Measurements from ENCODE around the gene TNNT2. TPM values are rescaled to one million over a fixed set of nuclear protein-coding genes. Genes with fewer than 3 reads are reported as not detected.

Gene TNNT2
- total and polyA plus RNA-seq, 4 donors, result 0.17 to 0.28 (median 0.25) TPM; not detected in 1

DNA sequence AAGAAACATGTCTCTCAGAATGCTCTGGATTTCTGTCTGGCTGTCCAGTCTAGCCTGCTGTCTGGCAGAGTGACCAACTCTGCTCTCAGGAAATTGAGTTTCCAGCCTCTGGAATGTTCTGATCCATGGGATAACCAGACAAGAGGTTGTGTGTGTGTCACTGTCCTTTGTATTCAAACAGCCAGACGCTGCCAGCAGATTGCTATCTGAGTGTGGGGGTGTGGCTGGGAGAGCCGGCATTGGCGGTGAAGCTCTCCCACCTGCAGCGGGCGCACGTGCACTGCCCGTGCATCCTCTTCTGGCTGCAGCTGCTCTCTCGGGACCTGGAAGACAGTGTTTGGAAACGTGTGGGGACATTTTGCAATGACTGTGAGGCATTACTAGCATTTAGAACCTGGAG, 68.1 kb downstream of the TNNT2 start (continued):
- TF ChIP-seq REST (IDR thresholded peaks at IDR 0.05) (peak; percentile 63), JUND (IDR thresholded peaks at IDR 0.05) (peak in 1 of 2 donors; percentile 62), FOXA1 (IDR thresholded peaks at IDR 0.05) (peak; percentile 45)
- TF ChIP-seq, protein P1, sequence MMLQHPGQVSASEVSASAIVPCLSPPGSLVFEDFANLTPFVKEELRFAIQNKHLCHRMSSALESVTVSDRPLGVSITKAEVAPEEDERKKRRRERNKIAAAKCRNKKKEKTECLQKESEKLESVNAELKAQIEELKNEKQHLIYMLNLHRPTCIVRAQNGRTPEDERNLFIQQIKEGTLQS (IDR thresholded peaks at IDR 0.05), result no peak
- TF ChIP-seq, protein P2, sequence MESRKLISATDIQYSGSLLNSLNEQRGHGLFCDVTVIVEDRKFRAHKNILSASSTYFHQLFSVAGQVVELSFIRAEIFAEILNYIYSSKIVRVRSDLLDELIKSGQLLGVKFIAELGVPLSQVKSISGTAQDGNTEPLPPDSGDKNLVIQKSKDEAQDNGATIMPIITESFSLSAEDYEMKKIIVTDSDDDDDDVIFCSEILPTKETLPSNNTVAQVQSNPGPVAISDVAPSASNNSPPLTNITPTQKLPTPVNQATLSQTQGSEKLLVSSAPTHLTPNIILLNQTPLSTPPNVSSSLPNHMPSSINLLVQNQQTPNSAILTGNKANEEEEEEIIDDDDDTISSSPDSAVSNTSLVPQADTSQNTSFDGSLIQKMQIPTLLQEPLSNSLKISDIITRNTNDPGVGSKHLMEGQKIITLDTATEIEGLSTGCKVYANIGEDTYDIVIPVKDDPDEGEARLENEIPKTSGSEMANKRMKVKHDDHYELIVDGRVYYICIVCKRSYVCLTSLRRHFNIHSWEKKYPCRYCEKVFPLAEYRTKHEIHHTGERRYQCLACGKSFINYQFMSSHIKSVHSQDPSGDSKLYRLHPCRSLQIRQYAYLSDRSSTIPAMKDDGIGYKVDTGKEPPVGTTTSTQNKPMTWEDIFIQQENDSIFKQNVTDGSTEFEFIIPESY (IDR thresholded peaks at IDR 0.05), result peak; percentile 74

Other genes starting within 250 kb of the TNNT2 start
- 10 to 100 TPM; 30.5 to 59.5 TPM for gene TMEM9, start 223.2 kb downstream of the TNNT2 start, total RNA-seq
- gene TMEM9, start 223.2 kb downstream of the TNNT2 start, polyA plus RNA-seq, result 10 to 100 TPM; 45.0 to 53.0 TPM
- gene IGFN1, start 186.9 kb downstream of the TNNT2 start, total RNA-seq, result under 1 TPM; 0.08 to 0.14 TPM
- gene IGFN1, start 186.9 kb downstream of the TNNT2 start, polyA plus RNA-seq, result under 1 TPM in 1 of 2 donors, not detected in 1; 0.03 TPM
- not detected for gene PKP1, start 94.2 kb downstream of the TNNT2 start, total RNA-seq
- under 1 TPM in 1 of 2 donors, not detected in 1; 0.01 TPM for gene PKP1, start 94.2 kb downstream of the TNNT2 start, polyA plus RNA-seq
- gene LAD1, start 21.6 kb upstream of the TNNT2 start, total RNA-seq, result 1 to 10 TPM; 3.4 to 4.6 TPM
- 10 to 100 TPM; 12.5 to 13.7 TPM for gene LAD1, start 21.6 kb upstream of the TNNT2 start, polyA plus RNA-seq
- gene TNNI1, start 44.0 kb upstream of the TNNT2 start, total RNA-seq, result under 1 TPM in 1 of 2 donors, not detected in 1; 0.75 TPM
- under 1 TPM; 0.01 to 0.46 TPM for gene TNNI1, start 44.0 kb upstream of the TNNT2 start, polyA plus RNA-seq
- gene PHLDA3, start 91.5 kb upstream of the TNNT2 start, total RNA-seq, result 1 to 10 TPM in 1 of 2 donors, under 1 TPM in 1; 0.67 to 1.4 TPM
- gene PHLDA3, start 91.5 kb upstream of the TNNT2 start, polyA plus RNA-seq, result 1 to 10 TPM in 1 of 2 donors, under 1 TPM in 1; 0.36 to 2.2 TPM
- 10 to 100 TPM; 42.7 to 96.9 TPM for gene CSRP1, start 129.4 kb upstream of the TNNT2 start, total RNA-seq
- gene CSRP1, start 129.4 kb upstream of the TNNT2 start, polyA plus RNA-seq, result 10 to 100 TPM; 49.3 to 87.2 TPM
- 1 to 10 TPM; 1.2 to 2.0 TPM for gene NAV1, start 161.4 kb upstream of the TNNT2 start, total RNA-seq
- 1 to 10 TPM; 1.1 to 1.4 TPM for gene NAV1, start 161.4 kb upstream of the TNNT2 start, polyA plus RNA-seq